AG09309 (cell line): ENCODE results near the gene EPN3.

Source experiments
- DNase-seq: peaks from one replicate; pipeline ENCODE4 v3.0.0-alpha.2; 2010; ENCODE audit warnings: low read depth
- H3K4me3 ChIP-seq: 2 replicates; pipeline ENCODE4 v1.5.1; 2011; ENCODE audit warnings: mild to moderate bottlenecking, low read depth, low read length, moderate library complexity; ENCODE audit not compliant: control insufficient read depth
- TF ChIP-seq, protein P1 (sequence below): IDR thresholded peaks from 2 replicates; pipeline ENCODE4 v1.5.1; 2011; ENCODE audit warnings: mild to moderate bottlenecking, low read depth, low read length, inconsistent platforms; ENCODE audit not compliant: insufficient read depth, control insufficient read depth; ENCODE audit errors: missing control alignments

The EPN3 gene

DNA sequence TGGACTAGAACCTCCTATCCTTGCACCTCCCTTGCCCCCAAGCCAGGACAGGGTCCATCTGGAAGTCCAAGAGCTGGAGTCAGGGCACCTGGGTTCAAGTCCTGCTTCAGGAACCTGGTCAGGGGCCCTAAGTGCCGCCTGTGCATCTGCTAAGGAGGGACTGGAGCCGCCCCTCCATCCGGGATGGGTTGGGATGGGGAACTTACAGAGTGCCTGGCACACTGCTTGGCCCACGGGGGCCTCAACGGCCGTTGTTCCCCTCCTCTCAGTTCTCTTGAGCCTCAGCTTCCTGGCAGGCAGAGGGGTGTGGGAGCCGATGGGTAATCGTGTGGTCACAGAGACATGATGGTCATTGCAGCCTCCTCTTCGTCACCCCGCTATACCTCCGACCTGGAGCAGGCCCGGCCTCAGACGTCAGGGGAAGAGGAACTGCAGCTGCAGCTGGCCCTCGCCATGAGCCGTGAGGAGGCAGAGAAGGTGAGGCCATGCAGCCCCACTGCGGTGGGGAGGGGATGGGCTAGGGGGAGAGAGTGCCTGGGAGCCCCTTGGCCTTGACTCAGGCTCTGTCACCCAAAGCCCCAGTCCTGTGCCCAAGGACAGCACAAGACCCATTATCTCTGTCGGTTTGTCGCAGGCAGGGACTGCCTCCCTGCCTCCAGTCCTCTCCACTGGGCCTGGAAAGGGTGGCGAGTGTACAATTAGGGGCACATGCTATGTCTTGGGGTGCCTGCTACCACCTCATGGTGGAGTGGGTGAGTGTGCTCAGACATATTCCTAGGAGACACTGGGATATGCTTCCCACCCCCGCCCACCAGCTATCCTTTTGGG lies 5.4 kb downstream of the EPN3 start:
- DNase-seq, result no peak
- no peak overlapping the region for H3K4me3 ChIP-seq
- TF ChIP-seq, protein P1, sequence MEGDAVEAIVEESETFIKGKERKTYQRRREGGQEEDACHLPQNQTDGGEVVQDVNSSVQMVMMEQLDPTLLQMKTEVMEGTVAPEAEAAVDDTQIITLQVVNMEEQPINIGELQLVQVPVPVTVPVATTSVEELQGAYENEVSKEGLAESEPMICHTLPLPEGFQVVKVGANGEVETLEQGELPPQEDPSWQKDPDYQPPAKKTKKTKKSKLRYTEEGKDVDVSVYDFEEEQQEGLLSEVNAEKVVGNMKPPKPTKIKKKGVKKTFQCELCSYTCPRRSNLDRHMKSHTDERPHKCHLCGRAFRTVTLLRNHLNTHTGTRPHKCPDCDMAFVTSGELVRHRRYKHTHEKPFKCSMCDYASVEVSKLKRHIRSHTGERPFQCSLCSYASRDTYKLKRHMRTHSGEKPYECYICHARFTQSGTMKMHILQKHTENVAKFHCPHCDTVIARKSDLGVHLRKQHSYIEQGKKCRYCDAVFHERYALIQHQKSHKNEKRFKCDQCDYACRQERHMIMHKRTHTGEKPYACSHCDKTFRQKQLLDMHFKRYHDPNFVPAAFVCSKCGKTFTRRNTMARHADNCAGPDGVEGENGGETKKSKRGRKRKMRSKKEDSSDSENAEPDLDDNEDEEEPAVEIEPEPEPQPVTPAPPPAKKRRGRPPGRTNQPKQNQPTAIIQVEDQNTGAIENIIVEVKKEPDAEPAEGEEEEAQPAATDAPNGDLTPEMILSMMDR, result no peak

GRCh38 chr17:50538549-50539410 lies 6.2 kb downstream of the EPN3 start:
- no peak overlapping the region for H3K4me3 ChIP-seq
- DNase-seq, result no peak
- TF ChIP-seq, protein P1, result no peak

GRCh38 chr17:50539762-50540559 lies 7.4 kb downstream of the EPN3 start:
- DNase-seq, result no peak
- H3K4me3 ChIP-seq, result no peak overlapping the region
- TF ChIP-seq, protein P1, result no peak

DNA sequence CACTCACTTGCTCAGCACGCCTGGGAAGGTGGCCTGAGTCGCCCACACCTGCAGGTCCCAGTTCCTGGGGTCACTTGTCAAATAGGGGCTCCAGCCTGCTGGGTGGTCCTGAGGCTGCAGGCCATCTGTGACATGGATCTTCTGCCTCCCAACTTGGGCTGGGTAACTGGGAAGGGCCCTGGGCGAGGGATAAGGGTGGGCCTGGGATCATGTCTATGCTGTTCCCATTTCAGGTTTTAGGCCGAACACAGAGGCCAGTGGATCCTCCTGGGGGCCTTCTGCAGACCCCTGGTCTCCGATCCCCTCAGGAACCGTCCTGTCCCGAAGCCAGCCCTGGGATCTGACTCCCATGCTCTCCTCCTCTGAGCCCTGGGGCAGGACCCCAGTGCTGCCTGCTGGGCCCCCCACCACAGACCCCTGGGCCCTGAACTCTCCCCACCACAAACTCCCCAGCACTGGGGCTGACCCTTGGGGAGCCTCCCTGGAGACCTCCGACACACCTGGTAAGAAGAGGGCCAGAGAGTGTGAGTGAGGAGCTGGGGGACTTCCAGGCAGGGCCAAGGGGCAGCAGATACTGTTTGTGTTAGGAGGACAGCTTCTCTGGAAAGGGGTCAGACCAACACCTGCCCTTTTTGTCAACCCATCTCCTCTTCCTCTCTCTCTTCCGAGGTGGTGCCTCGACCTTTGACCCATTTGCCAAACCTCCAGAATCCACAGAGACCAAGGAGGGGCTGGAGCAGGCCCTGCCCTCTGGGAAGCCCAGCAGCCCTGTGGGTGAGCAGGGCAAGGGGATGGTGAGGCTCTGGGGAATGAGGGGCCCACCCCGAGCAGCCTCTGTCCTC lies 8.2 kb downstream of the EPN3 start:
- TF ChIP-seq, protein P1, result no peak
- H3K4me3 ChIP-seq, result no peak overlapping the region

GRCh38 chr17:50541402-50541715 lies 8.8 kb downstream of the EPN3 start:
- no peak for DNase-seq
- H3K4me3 ChIP-seq, result peak overlapping the region; percentile 58
- TF ChIP-seq, protein P1, result no peak

More for the DNA sequence above, 8.2 kb downstream of the EPN3 start:
- no peak for DNase-seq
